ENCODE measurements around the gene TDRD1. TPM values are rescaled to one million over a fixed set of nuclear protein-coding genes. Genes with fewer than 3 reads are reported as not detected.

Gene TDRD1
- total RNA-seq, 4 donors from 2014 or later = under 0.01 to 0.42 (median 0.22) TPM; not detected in 1

DNA sequence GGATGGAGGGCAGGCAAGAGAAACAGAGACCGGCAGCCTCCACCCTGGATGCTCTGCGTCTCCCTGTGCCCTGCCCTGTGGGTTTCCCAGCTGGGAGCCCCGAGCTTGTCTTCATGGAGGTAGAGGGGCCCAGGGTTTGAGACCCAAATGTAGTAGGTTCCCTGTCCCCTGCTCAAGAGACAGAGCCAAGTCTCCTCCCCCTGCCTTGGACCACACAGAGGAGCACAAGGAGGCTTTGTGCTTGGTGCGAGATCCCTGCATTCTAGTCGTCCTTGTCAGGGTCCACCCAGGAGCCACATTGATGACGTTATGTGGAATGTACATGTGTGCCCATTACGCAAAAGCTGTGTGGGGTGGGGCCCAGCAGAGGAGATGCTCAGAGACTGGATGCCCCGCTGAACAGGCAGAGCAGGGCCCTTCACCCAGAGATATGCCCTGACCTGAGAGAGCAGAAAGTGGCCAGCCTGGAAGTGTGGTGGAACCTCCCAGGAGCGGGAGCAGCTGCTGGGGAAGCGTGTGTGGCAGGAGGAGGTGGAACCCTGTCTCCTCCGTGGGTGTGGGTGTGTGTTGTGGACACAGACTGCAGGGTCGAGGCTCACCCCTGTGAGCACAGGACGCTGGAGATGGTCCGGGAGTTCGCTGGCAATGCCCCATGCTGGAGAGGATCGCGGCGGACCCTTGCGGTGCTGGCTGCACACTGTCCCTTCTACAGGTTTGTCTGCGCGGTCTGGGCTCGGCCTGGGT lies 99.2 kb downstream of the TDRD1 start:
- no peak overlapping the region for H3K27ac ChIP-seq
- 60 to 67% methylated on average over 15 to 19 of the region's 22 CpGs for WGBS, 2 donors

GRCh38 chr10:114278884-114279191 lies 99.7 kb downstream of the TDRD1 start:
- no peaks in the 10 kb centered on the region for H3K36me3 ChIP-seq
- 77 to 79% methylated on average over 4 of the region's 4 CpGs for WGBS, 2 donors
- no peaks in the 10 kb centered on the region for H3K4me1 ChIP-seq
- no peaks in the 10 kb centered on the region for H3K27me3 ChIP-seq
- TF ChIP-seq EP300 (IDR thresholded peaks at IDR 0.05) (no peak), POLR2A (IDR thresholded peaks at IDR 0.05) (no peak), CTCF (IDR thresholded peaks at IDR 0.05) (no peak)
- H3K9me3 ChIP-seq = no peaks in the 10 kb centered on the region
- no peak for DNase-seq (ENCODE audit: low spot score in 2 of 2)
- no peak overlapping the region for H3K4me3 ChIP-seq
- H3K27ac ChIP-seq = no peak overlapping the region

More for the DNA sequence above, 99.2 kb downstream of the TDRD1 start:
- no peaks in the 10 kb centered on the region for H3K4me1 ChIP-seq
- no peaks in the 10 kb centered on the region for H3K36me3 ChIP-seq
- TF ChIP-seq CTCF (IDR thresholded peaks at IDR 0.05) = no peak
- TF ChIP-seq POLR2A (IDR thresholded peaks at IDR 0.05) = no peak
- TF ChIP-seq EP300 (IDR thresholded peaks at IDR 0.05) = no peak
- no peaks in the 10 kb centered on the region for H3K9me3 ChIP-seq
- DNase-seq (ENCODE audit: low spot score in 2 of 2) = no peak
- no peak overlapping the region for H3K4me3 ChIP-seq
- H3K27me3 ChIP-seq = no peaks in the 10 kb centered on the region

GRCh38 chr10:114279289-114279688 lies 100.1 kb downstream of the TDRD1 start:
- no peaks in the 10 kb centered on the region for H3K4me1 ChIP-seq
- H3K9me3 ChIP-seq = no peaks in the 10 kb centered on the region
- WGBS, 2 donors = 43 to 60% methylated on average over 4 of the region's 4 CpGs
- no peak for DNase-seq (ENCODE audit: low spot score in 2 of 2)
- H3K27ac ChIP-seq = no peak overlapping the region
- H3K27me3 ChIP-seq = no peaks in the 10 kb centered on the region
- H3K4me3 ChIP-seq = no peak overlapping the region
- no peaks in the 10 kb centered on the region for H3K36me3 ChIP-seq
- TF ChIP-seq EP300 (IDR thresholded peaks at IDR 0.05) = no peak
- no peak for TF ChIP-seq CTCF (IDR thresholded peaks at IDR 0.05)
- TF ChIP-seq POLR2A (IDR thresholded peaks at IDR 0.05) = no peak

- H3K4me1 ChIP-seq = no peaks in the 10 kb centered on the region
- no peaks in the 10 kb centered on the region for H3K27me3 ChIP-seq
- H3K9me3 ChIP-seq = no peaks in the 10 kb centered on the region
- no peak overlapping the region for H3K27ac ChIP-seq
- no peaks in the 10 kb centered on the region for H3K36me3 ChIP-seq
- no peak overlapping the region for H3K4me3 ChIP-seq
- 82 to 87% methylated on average over 8 of the region's 8 CpGs for WGBS, 2 donors
- no peak for DNase-seq (ENCODE audit: low spot score in 2 of 2)
- TF ChIP-seq CTCF (IDR thresholded peaks at IDR 0.05) (no peak), POLR2A (IDR thresholded peaks at IDR 0.05) (no peak), EP300 (IDR thresholded peaks at IDR 0.05) (no peak)
These were observed 100.9 kb downstream of the TDRD1 start for GRCh38 chr10:114279901-114280644.

DNA sequence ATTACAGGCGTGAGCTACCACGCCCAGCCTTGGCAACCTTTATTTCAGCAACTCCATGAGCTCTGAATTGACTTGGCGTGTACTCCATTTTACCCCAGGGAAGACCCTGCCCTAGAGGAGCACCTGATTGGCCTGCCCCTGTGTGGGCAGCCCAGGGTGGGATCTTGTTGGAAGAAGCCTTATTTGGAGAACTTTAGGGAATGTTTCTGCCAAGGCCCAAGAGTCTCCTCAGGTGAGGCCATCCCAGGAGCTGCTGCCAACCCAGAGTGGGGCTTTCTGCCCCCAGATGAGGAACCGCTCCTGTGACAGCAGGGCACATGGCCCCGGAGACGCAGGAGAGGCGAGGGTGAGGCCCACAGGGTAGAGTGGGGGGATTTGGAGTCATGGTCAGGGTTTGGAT lies 101.9 kb downstream of the TDRD1 start:
- Histone ChIP-seq H3K4me1 (no peaks in the 10 kb centered on the region), H3K36me3 (no peaks in the 10 kb centered on the region), H3K9me3 (no peaks in the 10 kb centered on the region), H3K27me3 (no peaks in the 10 kb centered on the region), H3K4me3 (no peak overlapping the region), H3K27ac (no peak overlapping the region)
- no peak for TF ChIP-seq EP300 (IDR thresholded peaks at IDR 0.05)
- no peak for TF ChIP-seq CTCF (IDR thresholded peaks at IDR 0.05)
- no peak for TF ChIP-seq POLR2A (IDR thresholded peaks at IDR 0.05)
- DNase-seq (ENCODE audit: low spot score in 2 of 2) = no peak
- 59 to 67% methylated on average over 7 of the region's 7 CpGs for WGBS, 2 donors

Measured in tibial nerve (tissue), 4 donors.